Esophagus mucosa (tissue), 1 donor: ENCODE results near the gene TP53AIP1. TPM values are rescaled to one million over a fixed set of nuclear protein-coding genes. Genes with fewer than 3 reads are reported as not detected.

Experiments
- ATAC-seq: fragments of 200-7000 bp; cut with Tn5 transposase; one replicate; pipeline ENCODE4 v1.9.1; 2020
- total RNA-seq: library from RNA; stranded (reverse); gene quantifications from one replicate; pipeline ENCODE4 v1.2.4, GENCODE V29; 2023
- donor health status: DM: yes; HTN: yes; CAD: no.

The TP53AIP1 gene
- total RNA-seq, 1 donor from 2014 or later, result 22.2 TPM

GRCh38 chr11:128905345-128906184, 37.1 kb downstream of the TP53AIP1 start:
- peak; percentile 60 for ATAC-seq

- peak; percentile 25 for ATAC-seq
These were observed 37.9 kb downstream of the TP53AIP1 start for GRCh38 chr11:128904656-128905344.

GRCh38 chr11:128904303-128904655, 38.4 kb downstream of the TP53AIP1 start:
- ATAC-seq, result no peak

- no peak for ATAC-seq
These were observed 39.2 kb downstream of the TP53AIP1 start for GRCh38 chr11:128903248-128904061.

GRCh38 chr11:128902515-128903066, 40.1 kb downstream of the TP53AIP1 start:
- ATAC-seq, result no peak

GRCh38 chr11:128901653-128902514, 40.8 kb downstream of the TP53AIP1 start:
- no peak for ATAC-seq

GRCh38 chr11:128900468-128900867, 42.2 kb downstream of the TP53AIP1 start:
- ATAC-seq, result no peak

- ATAC-seq, result peak; percentile 48
These were observed 43.9 kb downstream of the TP53AIP1 start for GRCh38 chr11:128898580-128899344.

GRCh38 chr11:128897826-128898225, 44.8 kb downstream of the TP53AIP1 start:
- no peak for ATAC-seq

GRCh38 chr11:128896356-128896755, 46.3 kb downstream of the TP53AIP1 start:
- no peak for ATAC-seq

- no peak for ATAC-seq
These were observed 47.1 kb downstream of the TP53AIP1 start for GRCh38 chr11:128895526-128895925.

GRCh38 chr11:128894685-128895084, 48.0 kb downstream of the TP53AIP1 start:
- ATAC-seq, result no peak

GRCh38 chr11:128894286-128894681, 48.4 kb downstream of the TP53AIP1 start:
- ATAC-seq, result no peak

- ATAC-seq, result no peak
These were observed 48.9 kb downstream of the TP53AIP1 start for GRCh38 chr11:128893578-128894285.

GRCh38 chr11:128892866-128893565, 49.7 kb downstream of the TP53AIP1 start:
- no peak for ATAC-seq

- ATAC-seq, result no peak
These were observed 50.7 kb downstream of the TP53AIP1 start for GRCh38 chr11:128891913-128892398.

GRCh38 chr11:128890543-128891368, 51.9 kb downstream of the TP53AIP1 start, which contains the start of gene KCNJ5:
Gene KCNJ5 (plus strand): TSS chr11:128891356. CDS start chr11:128911274, 19,918 bp downstream.
- ATAC-seq, result peak; percentile 58

GRCh38 chr11:128890216-128890542, 52.5 kb downstream of the TP53AIP1 start:
- ATAC-seq, result no peak
